ENCODE data around the gene SDHA.

- TF ChIP-seq EZH2phosphoT487 (IDR thresholded peaks at IDR 0.05; ENCODE audit: insufficient read depth, low read depth), result no peak
- TF ChIP-seq EZH2 (IDR thresholded peaks at IDR 0.05; ENCODE audit: insufficient read depth, poor library complexity, severe bottlenecking), result no peak
These were observed 10.5 kb upstream of the SDHA start for GRCh38 chr5:207599-207998.
